Stimulated activated naive B cell treated with anti-CD40 and anti-IgM and Interleukin-4, amounts not matched to agents 10 μg/mL and 1 μg/mL and 100 μg/mL, for 72 hours (primary cell): ENCODE results near the gene GABARAPL1.

Source experiments
- ATAC-seq, 2 donors: fragments of 150-1000 bp; cut with Tn5 transposase; replicated peaks; 2 replicates each; pipeline ENCODE4 v1.10.0; 2021; ENCODE audit warnings: moderate library complexity in 1 of 2
- DNase-seq: peaks from one replicate; pipeline ENCODE4 v3.0.0; 2021
- H3K27ac Mint-ChIP-seq: one replicate; pipeline ENCODE4 v1.8.0; 2022; ENCODE audit warnings: mild to moderate bottlenecking, mixed read lengths
- H3K27me3 Mint-ChIP-seq, 2 donors: one replicate each; pipeline ENCODE4 v1.8.0; 2022; ENCODE audit warnings: mixed read lengths in 2 of 2
- H3K36me3 Mint-ChIP-seq, 2 donors: one replicate each; pipeline ENCODE4 v1.8.0; 2022; ENCODE audit warnings: mixed read lengths in 2 of 2, mild to moderate bottlenecking in 1 of 2
- H3K4me1 Mint-ChIP-seq, 2 donors: one replicate each; pipeline ENCODE4 v1.8.0; 2022; ENCODE audit warnings: mixed read lengths in 2 of 2, mild to moderate bottlenecking in 1 of 2
- H3K4me3 Mint-ChIP-seq, 2 donors: one replicate each; pipeline ENCODE4 v1.8.0; 2022; ENCODE audit warnings: mild to moderate bottlenecking in 2 of 2, mixed read lengths in 2 of 2, moderate library complexity in 1 of 2
- H3K9me3 Mint-ChIP-seq, 2 donors: one replicate each; pipeline ENCODE4 v1.8.0; 2022; ENCODE audit warnings: mixed read lengths in 2 of 2, mild to moderate bottlenecking in 1 of 2

Gene GABARAPL1

DNA sequence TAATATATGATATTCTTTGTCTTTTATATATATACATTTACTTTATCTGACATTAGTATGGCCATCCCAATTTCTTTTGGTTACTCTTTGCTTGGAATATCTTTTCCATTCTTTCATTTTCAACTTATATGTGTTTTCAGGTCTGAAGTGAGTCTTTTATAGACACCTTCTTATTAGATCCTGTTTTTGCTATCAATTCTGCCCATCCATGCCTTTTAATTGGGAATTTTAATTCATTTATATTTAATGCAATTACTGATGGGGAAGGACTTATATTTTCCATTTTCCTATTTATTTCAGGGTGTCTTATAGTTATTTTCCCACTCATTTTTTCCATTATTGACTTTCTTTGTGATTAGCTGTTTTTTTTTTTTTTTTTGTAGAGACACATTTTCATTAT is 43.4 kb downstream of the GABARAPL1 start:
- H3K4me3 Mint-ChIP-seq: no peak overlapping the region
- peaks cover 4% of the 10 kb centered on the region in 2 donors for H3K27me3 Mint-ChIP-seq
- peaks cover 3% of the 10 kb centered on the region in 2 donors for H3K36me3 Mint-ChIP-seq
- H3K4me1 Mint-ChIP-seq: peaks cover 0 to 3% of the 10 kb centered on the region in 2 donors
- H3K27ac Mint-ChIP-seq: no peak overlapping the region
- peaks cover 7 to 9% of the 10 kb centered on the region in 2 donors for H3K9me3 Mint-ChIP-seq
- no peak for DNase-seq
- no peak for ATAC-seq

DNA sequence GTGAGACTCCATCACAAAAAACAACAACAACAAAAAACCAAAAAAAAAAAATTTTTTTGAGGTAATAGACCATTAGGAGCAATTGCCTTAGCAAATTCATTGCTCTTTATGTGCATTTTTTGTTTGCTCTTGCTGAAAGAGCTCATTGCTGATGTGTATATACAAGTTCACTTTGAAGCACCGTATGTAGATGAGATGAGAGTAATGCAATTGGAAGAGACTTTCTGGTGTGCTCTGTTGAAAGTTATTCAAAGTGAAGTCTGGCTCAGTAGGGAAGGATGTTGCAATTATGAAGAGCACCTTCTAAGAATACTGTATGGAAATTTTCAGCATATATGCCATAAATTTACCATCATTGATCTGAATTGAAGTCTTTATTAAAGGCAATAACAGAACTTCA is 48.2 kb downstream of the GABARAPL1 start:
- Mint-ChIP-seq H3K36me3 (peaks cover 0 to 1% of the 10 kb centered on the region in 2 donors), H3K27me3 (peaks cover 0 to 4% of the 10 kb centered on the region in 2 donors), H3K27ac (no peak overlapping the region), H3K9me3 (peaks cover 3 to 4% of the 10 kb centered on the region in 2 donors), H3K4me1 (no peaks in the 10 kb centered on the region), H3K4me3 (no peak overlapping the region)
- DNase-seq (no peak), ATAC-seq (no peak)

DNA sequence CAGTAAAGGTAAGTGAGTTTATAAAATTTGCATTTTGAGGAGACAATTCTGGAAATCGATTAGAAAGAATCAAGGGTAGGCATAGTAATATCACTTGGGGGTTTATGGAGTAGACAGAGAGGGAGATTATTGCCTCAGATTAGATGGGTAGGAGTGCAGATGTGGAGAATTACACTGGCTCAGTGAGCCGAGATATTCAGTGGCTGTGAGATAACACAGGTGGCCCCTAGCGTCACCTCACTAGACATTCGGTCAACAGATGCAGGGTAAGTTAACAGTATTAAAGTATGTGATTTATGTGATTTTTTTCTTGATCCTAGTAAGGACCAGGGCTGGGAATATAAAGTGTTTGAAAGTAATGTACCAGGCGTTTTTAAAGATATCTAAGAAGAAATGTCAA is 55.4 kb downstream of the GABARAPL1 start:
- DNase-seq (no peak), ATAC-seq (no peak)
- Mint-ChIP-seq H3K9me3 (no peaks in the 10 kb centered on the region), H3K36me3 (no peaks in the 10 kb centered on the region), H3K4me1 (no peaks in the 10 kb centered on the region), H3K27ac (no peak overlapping the region), H3K27me3 (no peaks in the 10 kb centered on the region), H3K4me3 (no peak overlapping the region)

DNA sequence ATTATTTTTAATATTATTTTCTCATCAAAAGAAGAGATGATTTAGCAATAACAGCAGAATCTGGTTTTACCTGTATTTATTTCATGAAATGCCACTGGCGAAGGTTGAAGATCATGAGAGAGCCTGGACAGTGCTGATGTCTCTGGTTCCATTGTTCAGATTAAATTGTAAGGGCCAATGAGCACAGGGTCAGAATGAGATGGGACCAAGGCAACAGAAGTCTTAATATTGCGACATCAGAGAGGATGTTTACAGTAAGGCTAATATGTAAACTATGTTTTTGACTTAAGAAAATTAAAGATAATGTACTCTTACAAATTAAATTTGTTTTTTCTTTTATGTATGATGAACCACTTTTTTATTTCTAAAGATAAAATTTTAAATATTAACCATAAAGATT is 59.8 kb downstream of the GABARAPL1 start:
- DNase-seq: no peak
- Mint-ChIP-seq H3K36me3 (peaks cover 1 to 4% of the 10 kb centered on the region in 2 donors), H3K27ac (no peak overlapping the region), H3K27me3 (peaks cover 6% of the 10 kb centered on the region in 2 donors), H3K4me1 (no peaks in the 10 kb centered on the region), H3K9me3 (peaks cover 2 to 4% of the 10 kb centered on the region in 2 donors), H3K4me3 (no peak overlapping the region)
- ATAC-seq: no peak
